Right atrium auricular region (tissue), 2 donors: ENCODE data around the gene GRAMD2A. TPM values are rescaled to one million over a fixed set of nuclear protein-coding genes. Genes with fewer than 3 reads are reported as not detected.

ENCODE experiments used
- DNase-seq: peaks from one replicate; pipeline ENCODE4 v3.0.0-alpha.2; 2019; ENCODE audit warnings: low spot score
- H3K27ac ChIP-seq, 2 donors: fragments of 200-600 bp; sonication (generic); 1 replicate in 1 of 2; 2 replicates in 1 of 2; pipeline ENCODE4 v1.5.1; 2016 to 2019
- H3K27me3 ChIP-seq, 2 donors: fragments of 200-600 bp; sonication (generic); one replicate each; pipeline versions ENCODE4 v1.5.1 to v1.6.0; 2017 to 2019
- H3K36me3 ChIP-seq: fragments of 200-600 bp; sonication (generic); one replicate; pipeline ENCODE4 v1.5.1; 2016
- H3K4me1 ChIP-seq, 2 donors: fragments of 200-600 bp; sonication (generic); one replicate each; pipeline versions ENCODE4 v1.5.1 to v1.6.0; 2017 to 2019
- H3K4me3 ChIP-seq, 2 donors: fragments of 200-600 bp; sonication (generic); 1 replicate in 1 of 2; 2 replicates in 1 of 2; pipeline ENCODE4 v1.5.1; 2017 to 2019; ENCODE audit warnings: mild to moderate bottlenecking in 1 of 2, moderate library complexity in 1 of 2
- H3K9me3 ChIP-seq, 2 donors: fragments of 200-600 bp; sonication (generic); one replicate each; pipeline ENCODE4 v1.5.1; 2019
- CTCF ChIP-seq, 2 donors: fragments of 200-600 bp; sonication (generic); IDR thresholded peaks; one replicate each; pipeline ENCODE4 v1.5.1; 2019; ENCODE audit warnings: antibody characterized with exemption in 2 of 2
- total RNA-seq, 2 donors: library from RNA; depleted of rRNA; stranded (reverse); fragments of >200 nt; gene quantifications; one replicate each; pipeline ENCODE4 v1.1.0, GENCODE V29; 2016

The GRAMD2A gene
- total RNA-seq, 2 donors from 2014 or later, result 0.83 TPM; not detected in 1

- no peak for TF ChIP-seq CTCF (IDR thresholded peaks at IDR 0.05)
- Histone ChIP-seq H3K27me3 (no peaks in the 10 kb centered on the region), H3K36me3 (no peaks in the 10 kb centered on the region), H3K4me3 (no peak overlapping the region), H3K9me3 (no peaks in the 10 kb centered on the region), H3K27ac (no peak overlapping the region), H3K4me1 (peaks cover 0 to 15% of the 10 kb centered on the region in 2 donors)
- no peak for DNase-seq
Observed at GRCh38 chr15:72176743-72177142, 20.8 kb downstream of the GRAMD2A start.

- no peak overlapping the region for H3K4me3 ChIP-seq
- DNase-seq, result no peak
- H3K4me1 ChIP-seq, result peaks cover 0 to 15% of the 10 kb centered on the region in 2 donors
- H3K9me3 ChIP-seq, result no peaks in the 10 kb centered on the region
- no peaks in the 10 kb centered on the region for H3K27me3 ChIP-seq
- H3K36me3 ChIP-seq, result no peaks in the 10 kb centered on the region
- no peak overlapping the region for H3K27ac ChIP-seq
- TF ChIP-seq CTCF (IDR thresholded peaks at IDR 0.05), result no peak
Observed at GRCh38 chr15:72176159-72176558, 21.4 kb downstream of the GRAMD2A start.

- Histone ChIP-seq H3K27me3 (no peaks in the 10 kb centered on the region), H3K4me1 (peaks cover 0 to 12% of the 10 kb centered on the region in 2 donors), H3K9me3 (no peaks in the 10 kb centered on the region), H3K36me3 (no peaks in the 10 kb centered on the region), H3K27ac (no peak overlapping the region), H3K4me3 (no peak overlapping the region)
- no peak for DNase-seq
- TF ChIP-seq CTCF (IDR thresholded peaks at IDR 0.05), result no peak
Observed at GRCh38 chr15:72175186-72176044, 22.2 kb downstream of the GRAMD2A start.

- no peak for DNase-seq
- H3K27ac ChIP-seq, result no peak overlapping the region
- H3K27me3 ChIP-seq, result no peaks in the 10 kb centered on the region
- no peaks in the 10 kb centered on the region for H3K9me3 ChIP-seq
- H3K4me1 ChIP-seq, result peaks cover 0 to 4% of the 10 kb centered on the region in 2 donors
- TF ChIP-seq CTCF (IDR thresholded peaks at IDR 0.05), result no peak
- no peak overlapping the region for H3K4me3 ChIP-seq
- H3K36me3 ChIP-seq, result no peaks in the 10 kb centered on the region
Observed at GRCh38 chr15:72174551-72175165, 22.9 kb downstream of the GRAMD2A start.

GRCh38 chr15:72173864-72174550 lies 23.6 kb downstream of the GRAMD2A start:
- TF ChIP-seq CTCF (IDR thresholded peaks at IDR 0.05), result no peak
- no peak for DNase-seq

More at GRCh38 chr15:72173864-72174550, 23.6 kb downstream of the GRAMD2A start:
- Histone ChIP-seq H3K27me3 (no peaks in the 10 kb centered on the region), H3K36me3 (no peaks in the 10 kb centered on the region), H3K9me3 (no peaks in the 10 kb centered on the region), H3K4me1 (peaks cover 0 to 4% of the 10 kb centered on the region in 2 donors), H3K27ac (no peak overlapping the region), H3K4me3 (no peak overlapping the region)
